ENCODE data around the gene ELOA.

Gene ELOA

GRCh38 chr1:23810818-23811540 lies 67.7 kb downstream of the ELOA start:
- no peaks in the 10 kb centered on the region for H3K9me3 ChIP-seq (ENCODE audit: control insufficient read depth, low read length)
- no peaks in the 10 kb centered on the region for H3K27me3 ChIP-seq (replicated peaks; ENCODE audit: control insufficient read depth, insufficient read depth, low read length, poor library complexity, severe bottlenecking)
- peaks cover 20% of the 10 kb centered on the region for H3K36me3 ChIP-seq (ENCODE audit: control insufficient read depth, insufficient read depth, low read length)
- peak in 1 of 3 donors; percentile 17 for DNase-seq
- no peak overlapping the region for H3K4me3 ChIP-seq (ENCODE audit: insufficient read depth, low read depth, low read length, poor library complexity, severe bottlenecking)
- no peaks in the 10 kb centered on the region for H3K4me1 ChIP-seq (ENCODE audit: control insufficient read depth, insufficient read depth, low read length, poor library complexity, severe bottlenecking)
- no peak overlapping the region for H3K27ac ChIP-seq (ENCODE audit: insufficient read depth, low read length, poor library complexity, severe bottlenecking)

Data from effector memory CD4-positive, alpha-beta T cell (primary cell).